ENCODE results near the gene TYROBP. TPM values are rescaled to one million over a fixed set of nuclear protein-coding genes. Genes with fewer than 3 reads are reported as not detected.

Gene TYROBP
- total RNA-seq, 1 experiment from 2014 or later = not detected

GRCh38 chr19:35938282-35939224 is 30.5 kb upstream of the TYROBP start:
- no peak for TF ChIP-seq SIN3A (IDR thresholded peaks at IDR 0.05; ENCODE audit: borderline replicate concordance, insufficient read depth, low read depth, low read length)
- TF ChIP-seq CTCF (IDR thresholded peaks at IDR 0.05) = no peak
- TF ChIP-seq TCF7L2 (IDR thresholded peaks at IDR 0.05; ENCODE audit: low read depth, low read length) = no peak
- Histone ChIP-seq H3K4me1 (ENCODE audit: control insufficient read depth, insufficient read depth, low read length) (peaks cover 16% of the 10 kb centered on the region), H3K4me3 (ENCODE audit: low read depth in 2 of 2, low read length in 2 of 2) (peak overlapping the region; percentile 67 to 71; a peak in 3 of 4 replicates), H3K27ac (ENCODE audit: low read length) (no peak overlapping the region), H3K9me3 (ENCODE audit: control insufficient read depth, insufficient read depth, low read depth, low read length) (no peaks in the 10 kb centered on the region), H3K27me3 (ENCODE audit: control insufficient read depth, insufficient read depth, low read length) (no peaks in the 10 kb centered on the region), H3K36me3 (ENCODE audit: control insufficient read depth, insufficient read depth, low read length) (no peaks in the 10 kb centered on the region)
- in situ Hi-C loops (cut with HindIII; ENCODE audit: low pct_unique_long_range_greater_than_20kb, low sequenced_read_pairs) (no loop called here), intact Hi-C loops (cut with micrococcal nuclease; ENCODE audit: unreplicated experiment) (no loop called here)
- no peak for ATAC-seq
- POLR2A ChIA-PET = no interaction called here
- DNase-seq (ENCODE audit: low read depth, low spot score) = no peak
- BruUV-seq (replicated peaks) = no TSS peak
- CTCF ChIA-PET = interaction anchor here (0.7 kb wide), 1 partner anchor 186 kb away, joined by 9 read pairs; no protein-coding TSS in a partner anchor

- peak overlapping the region; percentile 82 for H3K27ac ChIP-seq (ENCODE audit: low read length)
These were observed 29.5 kb upstream of the TYROBP start for GRCh38 chr19:35937345-35938281.

More at GRCh38 chr19:35937345-35938281, 29.5 kb upstream of the TYROBP start:
- BruUV-seq (replicated peaks) = no TSS peak
- H3K36me3 ChIP-seq (ENCODE audit: control insufficient read depth, insufficient read depth, low read length) = no peaks in the 10 kb centered on the region
- H3K27me3 ChIP-seq (ENCODE audit: control insufficient read depth, insufficient read depth, low read length) = no peaks in the 10 kb centered on the region
- peak overlapping the region; percentile 67 to 71 for H3K4me3 ChIP-seq (ENCODE audit: low read depth in 2 of 2, low read length in 2 of 2)
- no peaks in the 10 kb centered on the region for H3K9me3 ChIP-seq (ENCODE audit: control insufficient read depth, insufficient read depth, low read depth, low read length)
- TF ChIP-seq POLR2AphosphoS5 (IDR thresholded peaks at IDR 0.05; ENCODE audit: low read depth, low read length) (no peak), SIN3A (IDR thresholded peaks at IDR 0.05; ENCODE audit: borderline replicate concordance, insufficient read depth, low read depth, low read length) (no peak), TCF7L2 (IDR thresholded peaks at IDR 0.05; ENCODE audit: low read depth, low read length) (no peak), REST (IDR thresholded peaks at IDR 0.05; ENCODE audit: insufficient read depth in 1 of 2, low read depth in 2 of 2, low read length in 1 of 2) (no peak), CTCF (IDR thresholded peaks at IDR 0.05) (no peak)
- intact Hi-C loops (cut with micrococcal nuclease; ENCODE audit: unreplicated experiment) = no loop called here
- DNase-seq (ENCODE audit: low read depth, low spot score) (no peak), ATAC-seq (peak; percentile 5; the same call in 1 of the 2 replicates)
- ChIA-PET POLR2A (interaction anchor here (0.6 kb wide), 1 partner anchor 54 kb away, joined by 18 read pairs; no protein-coding TSS in a partner anchor), CTCF (no interaction called here)
- H3K4me1 ChIP-seq (ENCODE audit: control insufficient read depth, insufficient read depth, low read length) = peaks cover 16% of the 10 kb centered on the region
- in situ Hi-C loops (cut with HindIII; ENCODE audit: low pct_unique_long_range_greater_than_20kb, low sequenced_read_pairs) = no loop called here
